SH-SY5Y (cell line): ENCODE measurements around the gene FSTL4.

Experiments used
- GATA2 ChIP-seq: IDR thresholded peaks from 2 replicates; pipeline ENCODE4 v1.6.1; 2011; ENCODE audit warnings: mild to moderate bottlenecking, low read depth, low read length
- GATA3 ChIP-seq: IDR thresholded peaks from 2 replicates; pipeline ENCODE4 v1.6.1; 2011; ENCODE audit warnings: low read depth, mild to moderate bottlenecking, low read length, moderate library complexity

GRCh38 chr5:133236976-133237375 lies 375.4 kb downstream of the FSTL4 start:
- TF ChIP-seq GATA3 (no peak), GATA2 (no peak)
